T-cell (primary cell): ENCODE results near the gene PCBP4. TPM values are rescaled to one million over a fixed set of nuclear protein-coding genes. Genes with fewer than 3 reads are reported as not detected.

Source experiments
- ATAC-seq, 4 experiments: fragments of 200-7000 bp in 3 of 4; fragments of 150-1000 bp in 1 of 4; cut with Tn5 transposase; replicated peaks in 1 of 4; 1 replicate in 3 of 4; 2 replicates in 1 of 4; pipeline ENCODE4 v1.10.0; 2021; ENCODE audit warnings: moderate library complexity in 3 of 4, mild to moderate bottlenecking in 2 of 4, moderate number of reproducible peaks in 1 of 4
- CTCF ChIA-PET, 2 donors: fragments of 300-600 bp; sonication (Branson Sonifier 250); formaldehyde crosslinking; loops; one replicate each; lab custom pipeline; 2022; ENCODE audit warnings: antibody characterized with exemption in 2 of 2; lab: Charles Lee
- POLR2A ChIA-PET, 2 donors: fragments of 300-600 bp; sonication (Branson Sonifier 250); formaldehyde crosslinking; loops; one replicate each; lab custom pipeline; 2022; ENCODE audit warnings: antibody characterized with exemption in 2 of 2; lab: Charles Lee
- DNase-seq, 35 experiments: peaks; one replicate each; pipeline versions ENCODE4 v3.0.0 to v3.0.0-alpha.2; 2013 to 2023
- H3K27ac ChIP-seq: one replicate; pipeline ENCODE4 v1.5.1; 2013; ENCODE audit warnings: low read length
- H3K27me3 ChIP-seq, 2 experiments: replicated peaks in 1 of 2; 1 replicate in 1 of 2; 2 replicates in 1 of 2; pipeline versions ENCODE4 v1.6.1 to v1.7.0; 2013; ENCODE audit warnings: low read length in 1 of 2, mixed read lengths in 1 of 2; ENCODE audit not compliant: control insufficient read depth in 2 of 2, insufficient read depth in 2 of 2; ENCODE audit errors: extremely low read depth in 1 of 2
- H3K36me3 ChIP-seq, 2 donors: 1 replicate in 1 of 2; 2 replicates in 1 of 2; pipeline versions ENCODE4 v1.6.1 to v1.7.0; 2013; ENCODE audit warnings: low read length in 1 of 2; ENCODE audit not compliant: control insufficient read depth in 2 of 2, insufficient read depth in 1 of 2; ENCODE audit errors: extremely low read depth in 1 of 2
- H3K4me1 ChIP-seq, 2 experiments: 1 replicate in 1 of 2; 2 replicates in 1 of 2; pipeline versions ENCODE4 v1.6.1 to v1.7.0; 2013; ENCODE audit warnings: low read length in 2 of 2, mixed read lengths in 1 of 2; ENCODE audit not compliant: insufficient read depth in 2 of 2, control insufficient read depth in 1 of 2; ENCODE audit errors: extremely low read depth in 1 of 2
- H3K4me3 ChIP-seq, 2 donors: 1 replicate in 1 of 2; 2 replicates in 1 of 2; pipeline versions ENCODE4 v1.5.1 to v1.7.0; 2013; ENCODE audit warnings: mild to moderate bottlenecking in 2 of 2, low read length in 1 of 2, moderate library complexity in 1 of 2; ENCODE audit not compliant: control insufficient read depth in 1 of 2; ENCODE audit errors: extremely low read depth in 1 of 2
- H3K9me3 ChIP-seq: 2 replicates; pipeline ENCODE4 v1.7.0; 2013
- H3K27ac Mint-ChIP-seq, 2 donors: one replicate each; pipeline ENCODE4 v1.8.0; 2020 to 2021; ENCODE audit warnings: mild to moderate bottlenecking in 2 of 2, mixed read lengths in 2 of 2
- H3K27me3 Mint-ChIP-seq, 2 donors: one replicate each; pipeline ENCODE4 v1.8.0; 2021 to 2022; ENCODE audit warnings: mixed read lengths in 2 of 2
- H3K36me3 Mint-ChIP-seq: one replicate; pipeline ENCODE4 v1.8.0; 2021; ENCODE audit warnings: mixed read lengths
- H3K4me1 Mint-ChIP-seq, 3 donors: one replicate each; pipeline ENCODE4 v1.8.0; 2020 to 2022; ENCODE audit warnings: mixed read lengths in 3 of 3, mild to moderate bottlenecking in 1 of 3
- H3K4me3 Mint-ChIP-seq, 3 donors: one replicate each; pipeline ENCODE4 v1.8.0; 2020 to 2022; ENCODE audit warnings: mild to moderate bottlenecking in 3 of 3, mixed read lengths in 3 of 3, moderate library complexity in 3 of 3
- H3K9me3 Mint-ChIP-seq, 3 donors: one replicate each; pipeline ENCODE4 v1.8.0; 2020 to 2022; ENCODE audit warnings: mixed read lengths in 3 of 3
- WGBS: methylation state at CpG from one replicate; pipeline ENCODE4 v1.1.5; 2013; ENCODE audit warnings: missing lambda C conversion rate; ENCODE audit not compliant: insufficient coverage; 5-methylcytosine and 5-hydroxymethylcytosine counted together
- total RNA-seq, 35 experiments: library from RNA in 6 of 35; stranded (reverse) in 6 of 35; fragments of 120-200 nt in 1 of 35; gene quantifications; one replicate each; pipeline versions ENCODE4 v1.2.1 to v1.2.4 and lab custom pipeline; 2013 to 2026

Gene PCBP4
- total RNA-seq, 5 donors from 2014 or later (not counting 1 experiment from before 2014, with no cell fraction given): 11.7 to 33.3 (median 26.6) TPM

DNA sequence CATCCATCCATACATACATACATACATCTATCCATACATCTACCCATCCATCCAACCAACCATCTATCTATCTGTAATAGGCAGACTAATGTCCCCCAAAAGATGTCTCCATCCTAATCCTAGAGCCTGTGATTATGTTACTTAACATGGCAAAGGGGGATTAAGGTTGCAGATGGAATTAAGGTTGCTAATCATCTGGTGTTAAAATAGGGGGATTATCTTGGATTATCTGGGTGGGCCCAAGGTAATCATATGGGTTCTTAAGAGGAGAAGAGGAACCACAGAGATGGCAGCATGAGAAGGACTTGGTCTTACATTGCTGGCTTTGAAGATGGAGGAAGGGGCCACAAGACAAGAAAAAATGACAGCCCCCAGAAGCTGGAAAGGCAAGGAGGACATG is 43.2 kb upstream of the PCBP4 start:
- H3K4me3 ChIP-seq: no peak overlapping the region
- Mint-ChIP-seq H3K4me1 (peaks cover 9% of the 10 kb centered on the region in 3 donors), H3K36me3 (no peaks in the 10 kb centered on the region), H3K27me3 (no peaks in the 10 kb centered on the region), H3K9me3 (no peaks in the 10 kb centered on the region), H3K27ac (no peak overlapping the region), H3K4me3 (no peak overlapping the region)
- H3K27ac ChIP-seq: no peak overlapping the region
- CTCF ChIA-PET: interaction anchor here in 1 of 2 donors (0.6 kb wide), 1 partner anchor 347 kb away, joined by 10 read pairs; no protein-coding TSS in a partner anchor
- H3K9me3 ChIP-seq: no peaks in the 10 kb centered on the region
- DNase-seq: no peak
- H3K36me3 ChIP-seq: no peaks in the 10 kb centered on the region
- H3K27me3 ChIP-seq: peaks cover 0 to 6% of the 10 kb centered on the region in 2 experiments
- POLR2A ChIA-PET: no interaction called here
- H3K4me1 ChIP-seq: peaks cover 2 to 10% of the 10 kb centered on the region in 2 experiments
- ATAC-seq: no peak

GRCh38 chr3:52007291-52007690 is 40.0 kb upstream of the PCBP4 start:
- H3K27ac Mint-ChIP-seq: no peak overlapping the region
- no peak for DNase-seq
- ChIA-PET CTCF (no interaction called here), POLR2A (no interaction called here)
- WGBS: no CpG with 5 or more reads among the region's 4 CpGs
- no peaks in the 10 kb centered on the region for H3K9me3 ChIP-seq
- H3K36me3 ChIP-seq: no peaks in the 10 kb centered on the region
- no peak for ATAC-seq
- H3K9me3 Mint-ChIP-seq: no peaks in the 10 kb centered on the region
- H3K27me3 ChIP-seq: peaks cover 0 to 6% of the 10 kb centered on the region in 2 experiments
- no peak overlapping the region for H3K4me3 Mint-ChIP-seq
- H3K4me3 ChIP-seq: no peak overlapping the region
- H3K4me1 Mint-ChIP-seq: peaks cover 11 to 14% (median 13%) of the 10 kb centered on the region in 3 donors
- H3K4me1 ChIP-seq: peaks cover 2 to 16% of the 10 kb centered on the region in 2 experiments
- H3K27ac ChIP-seq: no peak overlapping the region
- no peaks in the 10 kb centered on the region for H3K27me3 Mint-ChIP-seq
- no peaks in the 10 kb centered on the region for H3K36me3 Mint-ChIP-seq

DNA sequence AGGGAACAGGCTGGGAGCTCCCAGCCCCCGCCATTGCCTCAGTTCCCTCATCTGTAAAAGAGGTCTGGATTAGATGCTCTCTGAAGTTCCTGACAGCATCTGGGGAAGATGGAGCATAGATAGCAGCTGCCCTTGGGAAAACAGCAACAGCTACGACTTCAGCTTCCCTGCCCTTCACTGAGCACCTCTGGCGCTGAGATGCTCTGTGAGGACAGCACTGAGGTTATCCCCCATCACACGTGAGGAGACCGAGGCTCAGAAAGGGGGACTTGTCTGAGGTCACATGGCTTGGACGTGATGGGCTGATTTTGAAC is 39.5 kb upstream of the PCBP4 start:
- no peaks in the 10 kb centered on the region for H3K9me3 Mint-ChIP-seq
- no peaks in the 10 kb centered on the region for H3K36me3 ChIP-seq
- ChIA-PET CTCF (no interaction called here), POLR2A (no interaction called here)
- no peak for ATAC-seq
- no peak for DNase-seq
- H3K27me3 ChIP-seq: peaks cover 0 to 10% of the 10 kb centered on the region in 2 experiments
- no peak overlapping the region for H3K4me3 ChIP-seq
- no peaks in the 10 kb centered on the region for H3K27me3 Mint-ChIP-seq
- H3K4me3 Mint-ChIP-seq: no peak overlapping the region
- H3K27ac ChIP-seq: no peak overlapping the region
- no peaks in the 10 kb centered on the region for H3K36me3 Mint-ChIP-seq
- peaks cover 12 to 17% (median 16%) of the 10 kb centered on the region in 3 donors for H3K4me1 Mint-ChIP-seq
- H3K27ac Mint-ChIP-seq: no peak overlapping the region
- no peaks in the 10 kb centered on the region for H3K9me3 ChIP-seq
- 92% methylated on average over 2 of the region's 6 CpGs for WGBS
- peaks cover 2 to 19% of the 10 kb centered on the region in 2 experiments for H3K4me1 ChIP-seq

- H3K36me3 Mint-ChIP-seq: no peaks in the 10 kb centered on the region
- no peaks in the 10 kb centered on the region for H3K9me3 ChIP-seq
- ChIA-PET CTCF (interaction anchor here (0.6 to 1.0 kb wide), 3 partner anchors 125 to 139 kb away, joined by 3 to 7 read pairs (median 3); no protein-coding TSS in a partner anchor), POLR2A (no interaction called here)
- 66% methylated on average over 8 of the region's 8 CpGs for WGBS
- H3K27ac Mint-ChIP-seq: no peak overlapping the region
- H3K4me1 Mint-ChIP-seq: peaks cover 17 to 21% (median 19%) of the 10 kb centered on the region in 3 donors
- ATAC-seq: no peak
- H3K36me3 ChIP-seq: no peaks in the 10 kb centered on the region
- no peak for DNase-seq
- H3K9me3 Mint-ChIP-seq: no peaks in the 10 kb centered on the region
- H3K4me3 Mint-ChIP-seq: peak overlapping the region in 1 of 3 donors; percentile 37
- peaks cover 0 to 12% of the 10 kb centered on the region in 2 experiments for H3K27me3 ChIP-seq
- H3K4me1 ChIP-seq: peaks cover 2 to 25% of the 10 kb centered on the region in 2 experiments
- no peak overlapping the region for H3K4me3 ChIP-seq
- no peaks in the 10 kb centered on the region for H3K27me3 Mint-ChIP-seq
- H3K27ac ChIP-seq: no peak overlapping the region
Measured at GRCh38 chr3:52006017-52006819, 39.0 kb upstream of the PCBP4 start.

GRCh38 chr3:52005571-52005986 is 38.3 kb upstream of the PCBP4 start:
- 28% methylated on average over 9 of the region's 15 CpGs for WGBS
- no peak for DNase-seq
- ChIA-PET POLR2A (no interaction called here), CTCF (interaction anchor here (0.6 to 1.0 kb wide), 3 partner anchors 126 to 139 kb away, joined by 3 to 7 read pairs (median 3); no protein-coding TSS in a partner anchor)
- Mint-ChIP-seq H3K9me3 (no peaks in the 10 kb centered on the region), H3K4me1 (peaks cover 17 to 21% (median 19%) of the 10 kb centered on the region in 3 donors), H3K4me3 (peak overlapping the region in 1 of 3 donors; percentile 37), H3K27me3 (no peaks in the 10 kb centered on the region), H3K36me3 (no peaks in the 10 kb centered on the region), H3K27ac (no peak overlapping the region)
- Histone ChIP-seq H3K27ac (no peak overlapping the region), H3K36me3 (no peaks in the 10 kb centered on the region), H3K4me3 (no peak overlapping the region), H3K4me1 (peaks cover 2 to 26% of the 10 kb centered on the region in 2 experiments), H3K27me3 (peaks cover 0 to 12% of the 10 kb centered on the region in 2 experiments), H3K9me3 (no peaks in the 10 kb centered on the region)
- no peak for ATAC-seq

DNA sequence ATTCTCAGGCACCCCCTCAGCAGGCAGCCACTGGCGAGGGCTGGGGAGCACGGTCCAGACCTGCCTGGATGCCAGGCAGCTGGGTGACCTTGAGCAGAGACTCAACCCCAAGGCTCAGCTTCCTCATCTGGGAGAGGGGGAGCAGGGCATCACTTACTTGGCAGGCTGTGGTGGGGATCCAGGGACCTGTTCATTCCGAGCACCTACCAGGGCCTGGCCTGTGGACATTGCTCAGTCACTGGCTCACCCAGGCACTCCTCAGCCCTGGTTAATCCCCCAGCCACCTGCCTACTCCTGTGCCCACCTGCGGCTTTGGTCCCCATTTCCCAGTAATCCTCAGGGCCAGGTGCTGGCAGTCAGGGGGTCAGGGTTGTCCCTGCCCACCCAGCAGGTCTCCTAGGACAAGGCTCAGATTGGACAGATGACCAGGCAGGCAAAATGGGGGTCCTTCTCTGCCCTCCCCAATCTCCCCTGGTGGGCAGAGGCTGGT is 37.7 kb upstream of the PCBP4 start:
- Mint-ChIP-seq H3K36me3 (no peaks in the 10 kb centered on the region), H3K27ac (no peak overlapping the region), H3K4me1 (peaks cover 17 to 21% (median 19%) of the 10 kb centered on the region in 3 donors), H3K9me3 (no peaks in the 10 kb centered on the region), H3K27me3 (no peaks in the 10 kb centered on the region), H3K4me3 (peak overlapping the region in 1 of 3 donors; percentile 37)
- CTCF ChIA-PET: interaction anchor here in 1 of 2 donors (1.0 to 1.1 kb wide), 2 partner anchors 118 to 138 kb away, joined by 3 read pairs; no protein-coding TSS in a partner anchor
- Histone ChIP-seq H3K27me3 (peaks cover 0 to 13% of the 10 kb centered on the region in 2 experiments), H3K36me3 (no peaks in the 10 kb centered on the region), H3K4me1 (peaks cover 2 to 26% of the 10 kb centered on the region in 2 experiments), H3K9me3 (no peaks in the 10 kb centered on the region), H3K4me3 (no peak overlapping the region), H3K27ac (no peak overlapping the region)
- ATAC-seq: no peak
- 100% methylated on average over 1 of the region's 4 CpGs for WGBS
- DNase-seq: no peak
- POLR2A ChIA-PET: interaction anchor here in 1 of 2 donors (0.6 kb wide), 1 partner anchor 400 kb away, joined by 4 read pairs; no protein-coding TSS in a partner anchor
